HG03558 (cell line): ENCODE measurements around the gene EPN2.

Experiments used
- ATAC-seq: cut with Tn5 transposase; IDR thresholded peaks from one replicate; pipeline ENCODE4 v1.9.1; 2021; ENCODE audit warnings: moderate number of reproducible peaks; ENCODE audit not compliant: unreplicated experiment; ENCODE audit errors: extremely low read depth

EPN2 gene

GRCh38 chr17:19359151-19359550 is 122.0 kb downstream of the EPN2 start:
- ATAC-seq = no peak

GRCh38 chr17:19359856-19360255 is 122.7 kb downstream of the EPN2 start:
- ATAC-seq = no peak

GRCh38 chr17:19360772-19361171 is 123.6 kb downstream of the EPN2 start:
- ATAC-seq = no peak

- no peak for ATAC-seq
These were observed 124.2 kb downstream of the EPN2 start for GRCh38 chr17:19361326-19361725.

- ATAC-seq = no peak
These were observed 124.7 kb downstream of the EPN2 start for GRCh38 chr17:19361944-19362276.

GRCh38 chr17:19362277-19363113 is 125.3 kb downstream of the EPN2 start, which contains the start of gene B9D1:
B9D1 (minus strand) TSS chr17:19362723; CDS start chr17:19362569, 154 bp downstream.
- no peak for ATAC-seq

- ATAC-seq = no peak
These were observed 125.9 kb downstream of the EPN2 start for GRCh38 chr17:19363114-19363438.

- no peak for ATAC-seq
These were observed 126.4 kb downstream of the EPN2 start for GRCh38 chr17:19363460-19364035.

GRCh38 chr17:19364699-19365498 is 127.7 kb downstream of the EPN2 start:
- ATAC-seq = no peak

GRCh38 chr17:19365499-19365817 is 128.3 kb downstream of the EPN2 start:
- ATAC-seq = no peak

GRCh38 chr17:19365833-19366636 is 128.9 kb downstream of the EPN2 start:
- ATAC-seq = no peak

- no peak for ATAC-seq
These were observed 129.4 kb downstream of the EPN2 start for GRCh38 chr17:19366637-19366972.

GRCh38 chr17:19368229-19368628 is 131.1 kb downstream of the EPN2 start:
- no peak for ATAC-seq

- no peak for ATAC-seq
These were observed 132.1 kb downstream of the EPN2 start for GRCh38 chr17:19369107-19369778.

GRCh38 chr17:19369846-19370492 is 132.8 kb downstream of the EPN2 start:
- ATAC-seq = no peak

GRCh38 chr17:19370493-19370960 is 133.4 kb downstream of the EPN2 start:
- no peak for ATAC-seq

- ATAC-seq = no peak
These were observed 134.3 kb downstream of the EPN2 start for GRCh38 chr17:19371259-19372010.

- no peak for ATAC-seq
These were observed 134.8 kb downstream of the EPN2 start for GRCh38 chr17:19372011-19372370.

GRCh38 chr17:19372439-19372838 is 135.3 kb downstream of the EPN2 start:
- no peak for ATAC-seq
